WTC11 (cell line): Measurements from ENCODE around the gene RBM47. TPM values are rescaled to one million over a fixed set of nuclear protein-coding genes. Genes with fewer than 3 reads are reported as not detected.

Source experiments
- ATAC-seq: fragments of 200-7000 bp; cut with Tn5 transposase; 2 replicates; pipeline ENCODE4 v1.10.0; 2021; ENCODE audit warnings: mild to moderate bottlenecking, moderate library complexity
- CTCF ChIA-PET: fragments of 300-600 bp; sonication (Branson Sonifier 250); formaldehyde crosslinking; loops from one replicate; lab custom pipeline; 2021; ENCODE audit warnings: antibody characterized with exemption; lab: Charles Lee
- POLR2A ChIA-PET: fragments of 350-600 bp; sonication (Branson Sonifier 250); formaldehyde crosslinking; loops from one replicate; lab custom pipeline; 2021; ENCODE audit warnings: antibody characterized with exemption; lab: Charles Lee
- DNase-seq: peaks from one replicate; pipeline ENCODE4 v3.0.0; 2021; ENCODE audit warnings: low spot score
- H3K27ac Mint-ChIP-seq: 2 replicates; pipeline ENCODE4 v1.8.0; 2021; ENCODE audit warnings: mixed read lengths
- H3K27me3 Mint-ChIP-seq: 2 replicates; pipeline ENCODE4 v1.8.0; 2021; ENCODE audit warnings: low read depth, mild to moderate bottlenecking, moderate library complexity, mixed read lengths
- H3K36me3 Mint-ChIP-seq: 2 replicates; pipeline ENCODE4 v1.8.0; 2021; ENCODE audit warnings: mixed read lengths
- H3K4me1 Mint-ChIP-seq: 2 replicates; pipeline ENCODE4 v1.8.0; 2022; ENCODE audit warnings: mixed read lengths
- H3K4me3 Mint-ChIP-seq: 2 replicates; pipeline ENCODE4 v1.8.0; 2021; ENCODE audit warnings: mild to moderate bottlenecking, moderate library complexity, mixed read lengths
- H3K9me3 Mint-ChIP-seq: 2 replicates; pipeline ENCODE4 v1.8.0; 2021; ENCODE audit warnings: mixed read lengths
- ATF3 ChIP-seq: sonication (generic); formaldehyde crosslinking; conservative IDR thresholded peaks from 2 replicates; pipeline ENCODE4 v1.8.1; 2022; ENCODE audit warnings: mild to moderate bottlenecking, missing genetic modification reagents
- CBFB ChIP-seq: sonication (generic); formaldehyde crosslinking; IDR thresholded peaks from 2 replicates; pipeline ENCODE4 v1.8.1; 2022; ENCODE audit warnings: mild to moderate bottlenecking, low read depth, missing genetic modification reagents
- ETV6 ChIP-seq: sonication (generic); formaldehyde crosslinking; IDR thresholded peaks from 2 replicates; pipeline ENCODE4 v1.8.1; 2022; ENCODE audit warnings: mild to moderate bottlenecking, missing genetic modification reagents
- MLX ChIP-seq: sonication (generic); formaldehyde crosslinking; IDR thresholded peaks from 2 replicates; pipeline ENCODE4 v1.8.1; 2023; ENCODE audit warnings: mild to moderate bottlenecking, missing genetic modification reagents, moderate library complexity
- MXD4 ChIP-seq: fragments of 250-450 bp; sonication (Bioruptor Pico); IDR thresholded peaks from 2 replicates; pipeline ENCODE4 v1.8.0; 2021; ENCODE audit warnings: mild to moderate bottlenecking, moderate library complexity, borderline replicate concordance
- MYBL2 ChIP-seq: sonication (generic); formaldehyde crosslinking; IDR thresholded peaks from 2 replicates; pipeline ENCODE4 v1.8.1; 2023; ENCODE audit warnings: mild to moderate bottlenecking, moderate library complexity, missing genetic modification reagents
- PRDM15 ChIP-seq: sonication (generic); formaldehyde crosslinking; IDR thresholded peaks from 2 replicates; pipeline ENCODE4 v1.8.0; 2022; ENCODE audit warnings: missing genetic modification reagents
- PREB ChIP-seq: sonication (generic); formaldehyde crosslinking; IDR thresholded peaks from 2 replicates; pipeline ENCODE4 v1.8.1; 2022; ENCODE audit warnings: mild to moderate bottlenecking, missing genetic modification reagents, moderate library complexity, borderline replicate concordance
- SP1 ChIP-seq: sonication (generic); formaldehyde crosslinking; conservative IDR thresholded peaks from 2 replicates; pipeline ENCODE4 v1.8.1; 2022; ENCODE audit warnings: missing genetic modification reagents
- STAT6 ChIP-seq: sonication (generic); formaldehyde crosslinking; conservative IDR thresholded peaks from 2 replicates; pipeline ENCODE4 v1.8.1; 2023; ENCODE audit warnings: mild to moderate bottlenecking, low read depth, missing genetic modification reagents, moderate library complexity
- TP53 ChIP-seq: sonication (generic); formaldehyde crosslinking; IDR thresholded peaks from 2 replicates; pipeline ENCODE4 v1.8.1; 2023; ENCODE audit warnings: mild to moderate bottlenecking, missing genetic modification reagents
- ZMAT4 ChIP-seq: fragments of 250-450 bp; sonication (Bioruptor Pico); IDR thresholded peaks from 2 replicates; pipeline ENCODE4 v1.9.0; 2021; ENCODE audit warnings: mild to moderate bottlenecking
- ZNF317 ChIP-seq: sonication (generic); formaldehyde crosslinking; IDR thresholded peaks from 2 replicates; pipeline ENCODE4 v1.8.1; 2023; ENCODE audit warnings: low read depth, mild to moderate bottlenecking, moderate library complexity, missing genetic modification reagents, borderline replicate concordance
- ZNF416 ChIP-seq: fragments of 250-450 bp; sonication (Bioruptor Pico); IDR thresholded peaks from 2 replicates; pipeline ENCODE4 v1.9.0; 2021; ENCODE audit warnings: mild to moderate bottlenecking, inconsistent platforms
- ZSCAN18 ChIP-seq: fragments of 250-450 bp; sonication (Bioruptor Pico); IDR thresholded peaks from 2 replicates; pipeline ENCODE4 v2.1.2; 2022; ENCODE audit warnings: mild to moderate bottlenecking, moderate library complexity
- total RNA-seq: library from RNA; stranded (reverse); gene quantifications from 3 replicates; pipeline ENCODE4 v1.2.3, GENCODE V29; 2021

RBM47 gene
- total RNA-seq, 1 experiment from 2014 or later: 97.9 TPM

GRCh38 chr4:40454816-40455215 is 174.8 kb downstream of the RBM47 start:
- Mint-ChIP-seq H3K27ac (no peak overlapping the region), H3K4me1 (peaks cover 46% of the 10 kb centered on the region), H3K36me3 (peaks cover 7% of the 10 kb centered on the region), H3K4me3 (no peak overlapping the region), H3K27me3 (no peaks in the 10 kb centered on the region), H3K9me3 (no peaks in the 10 kb centered on the region)
- CTCF ChIA-PET: no interaction called here
- no peak for TF ChIP-seq ZNF416 (CRISPR knock-in tag)
- TF ChIP-seq ATF3: no peak
- no peak for TF ChIP-seq MLX (CRISPR knock-in tag)
- no peak for TF ChIP-seq TP53 (CRISPR knock-in tag)
- ATAC-seq (no peak), DNase-seq (no peak)
- POLR2A ChIA-PET: no interaction called here

- Mint-ChIP-seq H3K4me1 (peaks cover 52% of the 10 kb centered on the region), H3K27me3 (no peaks in the 10 kb centered on the region), H3K27ac (peak overlapping the region; percentile 72), H3K9me3 (no peaks in the 10 kb centered on the region), H3K36me3 (peaks cover 13% of the 10 kb centered on the region)
- POLR2A ChIA-PET: no interaction called here
- DNase-seq: no peak
- ATAC-seq: no peak
- CTCF ChIA-PET: no interaction called here
- TF ChIP-seq MYBL2 (CRISPR knock-in tag): no peak
- TF ChIP-seq PRDM15: no peak
- TF ChIP-seq ZSCAN18: no peak
- no peak for TF ChIP-seq PREB (CRISPR knock-in tag)
- TF ChIP-seq CBFB (CRISPR knock-in tag): no peak
- no peak for TF ChIP-seq MXD4 (CRISPR knock-in tag)
- TF ChIP-seq ZMAT4 (CRISPR knock-in tag): no peak
- TF ChIP-seq ETV6 (CRISPR knock-in tag): no peak
- TF ChIP-seq SP1 (CRISPR knock-in tag): no peak
- no peak for TF ChIP-seq ZNF317 (CRISPR knock-in tag)
- no peak for TF ChIP-seq TP53 (CRISPR knock-in tag)
- no peak for TF ChIP-seq STAT6 (CRISPR knock-in tag)
- TF ChIP-seq, all 79 proteins: peak for 0
- no peak overlapping the region for H3K4me3 Mint-ChIP-seq
Measured at GRCh38 chr4:40453912-40454311, 175.8 kb downstream of the RBM47 start.
